NCI-H82 treated with DMSO at 0.1 percent for 48 hours (cell line): ENCODE data around the gene CNTRL.
A peak's percentile ranks its signal among the peaks of the same experiment; 100 is the strongest.
"Not testable (repeated sequence)": the region's sequence is repeated elsewhere in the genome, so short reads cannot be mapped to it uniquely, and the experiment has no call there.

Source experiments
- DNase-seq: peaks from one replicate; lab custom pipeline; 2025; ENCODE audit not compliant: unreplicated experiment; lab: John Stamatoyannopoulos, UW

Gene CNTRL

GRCh38 chr9:121071756-121072421 is 2.9 kb upstream of the CNTRL start:
- no peak for DNase-seq

- no peak for DNase-seq
Observed at GRCh38 chr9:121073038-121073437, 1.7 kb upstream of the CNTRL start.

- DNase-seq = peak; percentile 28
Observed at GRCh38 chr9:121075251-121076036, 689 bp downstream of the CNTRL start.

GRCh38 chr9:121082075-121082474 is 7.3 kb downstream of the CNTRL start:
- DNase-seq = no peak

GRCh38 chr9:121085661-121086060 is 10.9 kb downstream of the CNTRL start:
- DNase-seq = no peak

GRCh38 chr9:121088576-121088975 is 13.8 kb downstream of the CNTRL start:
- no peak for DNase-seq

- DNase-seq = not testable (repeated sequence)
Observed at GRCh38 chr9:121090743-121091142, 16.0 kb downstream of the CNTRL start.

GRCh38 chr9:121095057-121095456 is 20.3 kb downstream of the CNTRL start:
- DNase-seq = no peak

GRCh38 chr9:121098567-121099198 is 23.9 kb downstream of the CNTRL start:
- no peak for DNase-seq

GRCh38 chr9:121104054-121104453 is 29.3 kb downstream of the CNTRL start:
- DNase-seq = not testable (repeated sequence)

GRCh38 chr9:121105531-121105930 is 30.8 kb downstream of the CNTRL start:
- DNase-seq = no peak

GRCh38 chr9:121107029-121107428 is 32.3 kb downstream of the CNTRL start:
- no peak for DNase-seq

- no peak for DNase-seq
Observed at GRCh38 chr9:121107881-121108280, 33.1 kb downstream of the CNTRL start.

GRCh38 chr9:121115466-121115865 is 40.7 kb downstream of the CNTRL start:
- DNase-seq = no peak

GRCh38 chr9:121118266-121118665 is 43.5 kb downstream of the CNTRL start:
- DNase-seq = no peak

- no peak for DNase-seq
Observed at GRCh38 chr9:121120386-121120785, 45.6 kb downstream of the CNTRL start.

GRCh38 chr9:121121582-121122087 is 46.9 kb downstream of the CNTRL start:
- DNase-seq = peak; percentile 87

GRCh38 chr9:121122246-121123032 is 47.7 kb downstream of the CNTRL start:
- DNase-seq = no peak

- no peak for DNase-seq
Observed at GRCh38 chr9:121123816-121124535, 49.2 kb downstream of the CNTRL start.

- DNase-seq = no peak
Observed at GRCh38 chr9:121125590-121125989, 50.8 kb downstream of the CNTRL start.
